Measurements from ENCODE around the gene SNAP29.

DNA sequence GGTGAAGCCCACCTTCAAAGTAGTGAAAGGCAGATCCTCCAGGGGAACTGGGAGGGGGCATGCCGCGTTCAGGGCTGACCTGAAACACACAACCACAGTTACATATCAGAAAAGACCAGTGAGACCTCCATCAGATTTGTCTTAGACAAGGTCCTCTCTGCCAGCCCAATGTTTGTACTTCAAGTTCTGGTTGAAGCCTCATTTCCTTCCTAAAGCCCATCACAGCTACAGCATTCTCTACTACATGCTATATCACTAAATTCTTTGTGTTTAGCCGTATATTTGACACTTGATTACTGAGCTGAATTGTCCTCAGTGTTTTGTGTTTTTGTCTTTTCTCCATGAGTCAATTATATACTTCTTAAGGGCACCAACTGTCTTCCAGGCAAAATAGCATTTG lies 40.3 kb upstream of the SNAP29 start:
- TF ChIP-seq, protein P1, sequence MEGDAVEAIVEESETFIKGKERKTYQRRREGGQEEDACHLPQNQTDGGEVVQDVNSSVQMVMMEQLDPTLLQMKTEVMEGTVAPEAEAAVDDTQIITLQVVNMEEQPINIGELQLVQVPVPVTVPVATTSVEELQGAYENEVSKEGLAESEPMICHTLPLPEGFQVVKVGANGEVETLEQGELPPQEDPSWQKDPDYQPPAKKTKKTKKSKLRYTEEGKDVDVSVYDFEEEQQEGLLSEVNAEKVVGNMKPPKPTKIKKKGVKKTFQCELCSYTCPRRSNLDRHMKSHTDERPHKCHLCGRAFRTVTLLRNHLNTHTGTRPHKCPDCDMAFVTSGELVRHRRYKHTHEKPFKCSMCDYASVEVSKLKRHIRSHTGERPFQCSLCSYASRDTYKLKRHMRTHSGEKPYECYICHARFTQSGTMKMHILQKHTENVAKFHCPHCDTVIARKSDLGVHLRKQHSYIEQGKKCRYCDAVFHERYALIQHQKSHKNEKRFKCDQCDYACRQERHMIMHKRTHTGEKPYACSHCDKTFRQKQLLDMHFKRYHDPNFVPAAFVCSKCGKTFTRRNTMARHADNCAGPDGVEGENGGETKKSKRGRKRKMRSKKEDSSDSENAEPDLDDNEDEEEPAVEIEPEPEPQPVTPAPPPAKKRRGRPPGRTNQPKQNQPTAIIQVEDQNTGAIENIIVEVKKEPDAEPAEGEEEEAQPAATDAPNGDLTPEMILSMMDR (conservative IDR thresholded peaks at IDR 0.05; ENCODE audit: low read depth, low read length), result no peak
- TF ChIP-seq EZH2 (IDR thresholded peaks at IDR 0.05; ENCODE audit: low read length, unreplicated experiment), result no peak

Data from PC-3 (cell line).